A549 (cell line): ENCODE measurements around the gene LYPD3. TPM values are rescaled to one million over a fixed set of nuclear protein-coding genes. Genes with fewer than 3 reads are reported as not detected.

Experiments
- ATAC-seq, 2 experiments: fragments of 200-7000 bp in 1 of 2; fragments of >200 bp in 1 of 2; cut with Nextera tagmentation in 1 of 2; cut with Tn5 transposase in 1 of 2; 3 replicates each; pipeline versions ENCODE4 v1.8.0 to v1.9.1; 2018 to 2020; ENCODE audit warnings: mild to moderate bottlenecking in 1 of 2, moderate library complexity in 1 of 2
- CTCF ChIA-PET: fragments of 300-600 bp; sonication (Branson Sonifier 250); formaldehyde crosslinking; extraction: SDS; loops from one replicate; lab custom pipeline; 2021; ENCODE audit warnings: antibody characterized with exemption, inconsistent platforms; lab: Yijun Ruan, JAX
- POLR2A ChIA-PET: fragments of 350-600 bp; formaldehyde crosslinking; extraction: SDS; loops from one replicate; lab custom pipeline; 2021; ENCODE audit warnings: antibody characterized with exemption, inconsistent platforms; lab: Yijun Ruan, JAX
- DNase-seq, 2 experiments: peaks; one replicate each; pipeline versions ENCODE4 v3.0.0 to v3.0.0-alpha.2; 2011 to 2016; ENCODE audit warnings: low read depth in 1 of 2, low spot score in 1 of 2
- FAIRE-seq: peaks from 2 replicates; lab custom pipeline; 2011; peaks lifted over from hg19 to GRCh38; lab: Jason Lieb, UNC
- H3K27ac ChIP-seq, 2 experiments: fragments of >200 bp; sonication (Bioruptor Twin); formaldehyde crosslinking; 3 replicates each; pipeline ENCODE4 v1.5.1; 2016 to 2017
- H3K4me1 ChIP-seq: fragments of >200 bp; sonication (Bioruptor Twin); formaldehyde crosslinking; 3 replicates; pipeline ENCODE4 v1.6.1; 2016
- H3K4me2 ChIP-seq: fragments of >200 bp; sonication (Bioruptor Twin); formaldehyde crosslinking; 3 replicates; pipeline ENCODE4 v1.6.1; 2016
- H3K4me3 ChIP-seq: fragments of >200 bp; sonication (Bioruptor Twin); formaldehyde crosslinking; 3 replicates; pipeline ENCODE4 v1.5.1; 2016
- H3K9me3 ChIP-seq: fragments of >200 bp; sonication (Bioruptor Twin); formaldehyde crosslinking; 3 replicates; pipeline ENCODE4 v1.6.1; 2016
- CHD2 ChIP-seq: fragments of 150-350 bp; IDR thresholded peaks from 2 replicates; pipeline ENCODE4 v1.6.1; 2014; ENCODE audit warnings: low read length; ENCODE audit not compliant: partially characterized antibody
- ESRRA ChIP-seq: fragments of 150-350 bp; IDR thresholded peaks from 2 replicates; pipeline ENCODE4 v1.6.1; 2014; ENCODE audit warnings: mild to moderate bottlenecking, low read length, borderline replicate concordance
- HEYL ChIP-seq: fragments of 250-450 bp; sonication (Bioruptor Pico); IDR thresholded peaks from 2 replicates; pipeline ENCODE4 v1.8.0; 2021; ENCODE audit warnings: mild to moderate bottlenecking, moderate library complexity
- JUNB ChIP-seq: fragments of >200 bp; sonication (Bioruptor Twin); formaldehyde crosslinking; IDR thresholded peaks from 2 replicates; pipeline ENCODE4 v1.6.1; 2016
- KDM1A ChIP-seq: fragments of 200-600 bp; sonication (generic); IDR thresholded peaks from 2 replicates; pipeline ENCODE4 v1.6.1; 2016; ENCODE audit warnings: low read depth, mild to moderate bottlenecking
- KDM5A ChIP-seq: fragments of 200-600 bp; sonication (generic); IDR thresholded peaks from 2 replicates; pipeline ENCODE4 v1.6.1; 2016; ENCODE audit warnings: antibody characterized with exemption, mild to moderate bottlenecking
- MAZ ChIP-seq: fragments of 150-350 bp; IDR thresholded peaks from 2 replicates; pipeline ENCODE4 v1.6.1; 2014; ENCODE audit warnings: antibody characterized with exemption, low read depth, low read length, borderline replicate concordance
- NPAS2 ChIP-seq: fragments of 250-450 bp; sonication (Bioruptor Pico); IDR thresholded peaks from 2 replicates; pipeline ENCODE4 v1.8.0; 2022; ENCODE audit warnings: mild to moderate bottlenecking, moderate library complexity, borderline replicate concordance
- NR3C1 ChIP-seq: fragments of >200 bp; sonication (Bioruptor Twin); formaldehyde crosslinking; IDR thresholded peaks from 3 replicates; pipeline ENCODE4 v1.6.1; 2017
- PHF8 ChIP-seq: fragments of 200-600 bp; sonication (generic); IDR thresholded peaks from 2 replicates; pipeline ENCODE4 v1.6.1; 2016; ENCODE audit warnings: low read depth, mild to moderate bottlenecking, antibody characterized with exemption, moderate library complexity, borderline replicate concordance
- POLR2A ChIP-seq: IDR thresholded peaks from 2 replicates; pipeline ENCODE4 v1.6.1; 2012; ENCODE audit warnings: mild to moderate bottlenecking, low read length
- RFX5 ChIP-seq: fragments of 450-650 bp; IDR thresholded peaks from 2 replicates; pipeline ENCODE4 v1.7.1; 2014; ENCODE audit warnings: antibody characterized with exemption, mild to moderate bottlenecking, moderate library complexity
- SMC3 ChIP-seq: fragments of >200 bp; sonication (Bioruptor Twin); formaldehyde crosslinking; IDR thresholded peaks from 3 replicates; pipeline ENCODE4 v1.6.1; 2018; ENCODE audit warnings: inconsistent platforms
- TFCP2L1 ChIP-seq: fragments of 250-450 bp; sonication (Bioruptor Pico); IDR thresholded peaks from 2 replicates; pipeline ENCODE4 v1.5.0; 2021; ENCODE audit warnings: mild to moderate bottlenecking
- ZC3H11A ChIP-seq: fragments of 450-650 bp; IDR thresholded peaks from 2 replicates; pipeline ENCODE4 v1.6.1; 2014; ENCODE audit warnings: antibody characterized with exemption, mild to moderate bottlenecking
- ZNF302 ChIP-seq: fragments of 250-450 bp; sonication (Bioruptor Pico); IDR thresholded peaks from 2 replicates; pipeline ENCODE4 v1.9.0; 2021; ENCODE audit warnings: inconsistent platforms, mild to moderate bottlenecking, moderate library complexity
- WGBS: methylation state at CpG from one replicate; pipeline ENCODE4 v1.1.6; 2017; ENCODE audit errors: missing lambda C conversion rate; 5-methylcytosine and 5-hydroxymethylcytosine counted together
- polyA plus RNA-seq, 4 experiments: library from polyadenylated mRNA; depleted of rRNA in 3 of 4; stranded (reverse); fragments of >200 nt; fragmentation: RNase III in 1 of 4; extraction: RNeasy Plus Mini Kit Qiagen cat#74134 plus additional on column Dnase treatment in 1 of 4; gene quantifications; 2 replicates in 3 of 4; 3 replicates in 1 of 4; pipeline ENCODE4 v1.2.3, GENCODE V29; 2011 to 2017
- TF ChIP-seq, protein P1 (sequence below): IDR thresholded peaks from 2 replicates; pipeline ENCODE4 v1.6.1; 2012
- TF ChIP-seq, protein P2 (sequence below): fragments of 150-350 bp; IDR thresholded peaks from 2 replicates; pipeline ENCODE4 v1.6.1; 2014; ENCODE audit warnings: low read depth, mild to moderate bottlenecking, low read length
- TF ChIP-seq, protein P3 (sequence below): IDR thresholded peaks from 2 replicates; pipeline ENCODE4 v1.6.1; 2012; ENCODE audit warnings: low read depth, borderline replicate concordance
- TF ChIP-seq, protein P4 (sequence below): fragments of >200 bp; sonication (Bioruptor Twin); formaldehyde crosslinking; IDR thresholded peaks from 2 replicates; pipeline ENCODE4 v1.6.1; 2016

Gene LYPD3
- polyA plus RNA-seq, 2 of the 4 experiments (the other 2 are of a cell fraction), result 0.27 to 0.43 TPM

DNA sequence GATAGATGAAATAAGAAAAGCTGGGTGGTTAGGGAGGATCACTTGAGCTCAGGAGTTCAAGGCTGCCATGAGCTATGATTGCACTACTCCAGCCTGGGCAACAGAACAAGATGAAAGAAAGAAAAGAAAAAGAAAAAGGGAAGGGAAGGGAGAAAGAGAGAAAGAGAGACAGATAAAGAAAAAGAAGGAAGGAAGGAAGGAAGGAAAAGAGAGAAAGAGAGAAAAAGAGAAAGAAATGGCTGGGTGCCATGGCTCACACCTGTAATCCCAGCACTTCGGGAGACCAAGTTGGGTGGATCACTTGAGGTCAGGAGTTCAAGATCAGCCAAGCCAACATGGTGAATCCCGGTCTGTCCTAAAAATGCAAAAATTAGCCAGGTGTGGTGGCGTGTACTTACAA lies 29.6 kb downstream of the LYPD3 start:
- 68% methylated on average over 3 of the region's 3 CpGs for WGBS
- ChIA-PET POLR2A (no interaction called here), CTCF (interaction anchor here (2.3 to 15.9 kb wide), 3 partner anchors 12 to 85 kb away, joined by 7 to 462 read pairs (median 105); no protein-coding TSS in a partner anchor)
- Histone ChIP-seq H3K27ac (no peak overlapping the region), H3K9me3 (peaks cover 6% of the 10 kb centered on the region; the same call in 2 of the 3 replicates), H3K4me1 (peaks cover 21% of the 10 kb centered on the region), H3K4me3 (no peak overlapping the region), H3K4me2 (no peak overlapping the region)
- DNase-seq, result no peak
- no peak for TF ChIP-seq TFCP2L1 (CRISPR knock-in tag)
- ATAC-seq, result no peak
- FAIRE-seq, result no peak

DNA sequence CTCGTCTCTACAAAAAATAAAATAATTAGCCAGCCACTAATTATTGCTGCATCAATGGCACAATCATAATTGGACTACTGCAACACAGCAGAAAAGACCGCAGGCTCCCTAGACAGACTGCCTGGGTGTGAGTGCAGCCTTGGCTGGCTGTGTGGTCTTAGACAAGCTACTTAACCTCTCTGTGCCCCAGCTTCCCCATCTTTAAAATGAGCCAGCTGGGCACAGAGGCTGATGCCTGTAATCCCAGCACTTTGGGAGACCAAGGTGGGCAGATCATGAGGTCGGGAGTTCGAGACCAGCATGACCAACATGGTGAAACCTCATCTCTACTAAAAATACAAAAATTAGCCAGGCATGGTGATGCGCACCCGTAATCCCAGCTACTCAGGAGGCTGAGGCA lies 31.7 kb downstream of the LYPD3 start:
- Histone ChIP-seq H3K4me1 (peaks cover 10% of the 10 kb centered on the region), H3K9me3 (no peaks in the 10 kb centered on the region), H3K4me3 (no peak overlapping the region), H3K4me2 (no peak overlapping the region), H3K27ac (no peak overlapping the region)
- ChIA-PET POLR2A (interaction anchor here (0.7 kb wide), 2 partner anchors 9 to 435 kb away, joined by 7 to 10 read pairs; no protein-coding TSS in a partner anchor), CTCF (interaction anchor here (1.1 to 9.9 kb wide), 9 partner anchors 9 to 94 kb away, joined by 3 to 105 read pairs (median 11); no protein-coding TSS in a partner anchor)
- DNase-seq (no peak), FAIRE-seq (no peak), ATAC-seq (no peak)
- TF ChIP-seq RFX5 (no peak), POLR2A (no peak), HEYL (no peak), NPAS2 (CRISPR knock-in tag) (no peak)
- TF ChIP-seq, protein P1, sequence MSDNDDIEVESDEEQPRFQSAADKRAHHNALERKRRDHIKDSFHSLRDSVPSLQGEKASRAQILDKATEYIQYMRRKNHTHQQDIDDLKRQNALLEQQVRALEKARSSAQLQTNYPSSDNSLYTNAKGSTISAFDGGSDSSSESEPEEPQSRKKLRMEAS, result no peak
- 77% methylated on average over 6 of the region's 6 CpGs for WGBS

DNA sequence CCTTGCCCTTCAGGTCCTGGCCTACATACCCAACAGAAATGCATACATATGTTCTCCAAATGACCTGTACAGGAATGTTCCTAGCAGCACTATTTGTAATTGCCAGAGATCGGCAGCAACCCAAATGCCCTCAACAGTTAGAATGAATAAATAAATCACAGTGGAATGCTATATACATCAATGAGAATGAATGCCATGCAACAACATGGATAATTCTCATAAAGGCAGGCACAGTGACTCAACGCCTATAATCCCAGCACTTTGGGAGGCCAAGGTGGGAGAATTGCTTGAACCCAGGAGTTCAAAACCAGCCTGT lies 32.1 kb downstream of the LYPD3 start:
- POLR2A ChIA-PET, result interaction anchor here (0.7 kb wide), 2 partner anchors 9 to 434 kb away, joined by 7 to 10 read pairs; no protein-coding TSS in a partner anchor
- Histone ChIP-seq H3K27ac (no peak overlapping the region), H3K4me3 (no peak overlapping the region), H3K9me3 (no peaks in the 10 kb centered on the region), H3K4me2 (no peak overlapping the region), H3K4me1 (peaks cover 7% of the 10 kb centered on the region)
- no peak for DNase-seq
- TF ChIP-seq, protein P2, sequence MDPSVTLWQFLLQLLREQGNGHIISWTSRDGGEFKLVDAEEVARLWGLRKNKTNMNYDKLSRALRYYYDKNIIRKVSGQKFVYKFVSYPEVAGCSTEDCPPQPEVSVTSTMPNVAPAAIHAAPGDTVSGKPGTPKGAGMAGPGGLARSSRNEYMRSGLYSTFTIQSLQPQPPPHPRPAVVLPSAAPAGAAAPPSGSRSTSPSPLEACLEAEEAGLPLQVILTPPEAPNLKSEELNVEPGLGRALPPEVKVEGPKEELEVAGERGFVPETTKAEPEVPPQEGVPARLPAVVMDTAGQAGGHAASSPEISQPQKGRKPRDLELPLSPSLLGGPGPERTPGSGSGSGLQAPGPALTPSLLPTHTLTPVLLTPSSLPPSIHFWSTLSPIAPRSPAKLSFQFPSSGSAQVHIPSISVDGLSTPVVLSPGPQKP, result no peak
- TF ChIP-seq KDM1A (no peak), SMC3 (no peak), PHF8 (no peak), KDM5A (no peak), CHD2 (no peak), ZNF302 (CRISPR knock-in tag) (no peak), NR3C1 (no peak), ZC3H11A (no peak), JUNB (no peak)
- TF ChIP-seq, protein P3, sequence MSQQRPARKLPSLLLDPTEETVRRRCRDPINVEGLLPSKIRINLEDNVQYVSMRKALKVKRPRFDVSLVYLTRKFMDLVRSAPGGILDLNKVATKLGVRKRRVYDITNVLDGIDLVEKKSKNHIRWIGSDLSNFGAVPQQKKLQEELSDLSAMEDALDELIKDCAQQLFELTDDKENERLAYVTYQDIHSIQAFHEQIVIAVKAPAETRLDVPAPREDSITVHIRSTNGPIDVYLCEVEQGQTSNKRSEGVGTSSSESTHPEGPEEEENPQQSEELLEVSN, result no peak
- 77% methylated on average over 2 of the region's 2 CpGs for WGBS
- CTCF ChIA-PET, result interaction anchor here (1.0 to 9.9 kb wide), 11 partner anchors 8 to 95 kb away, joined by 3 to 105 read pairs (median 10); no protein-coding TSS in a partner anchor
- no peak for ATAC-seq
- no peak for FAIRE-seq

DNA sequence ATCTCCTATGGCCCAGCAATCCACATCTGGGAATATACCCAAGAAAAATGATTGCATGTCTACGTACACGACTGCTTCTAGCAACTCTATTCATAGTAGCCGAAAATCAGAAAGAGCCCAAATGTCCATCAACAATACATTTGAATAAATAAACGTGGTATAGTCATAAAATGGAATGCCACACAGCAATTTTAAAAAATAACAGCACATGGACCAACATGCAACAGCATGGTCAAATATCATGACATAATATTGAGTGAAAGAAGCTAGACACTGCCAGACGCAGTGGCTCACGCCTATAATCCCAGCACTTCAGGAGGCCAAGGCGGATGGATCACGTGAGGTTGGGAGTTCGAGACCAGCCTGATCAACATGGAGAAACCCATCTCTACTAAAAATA lies 34.4 kb downstream of the LYPD3 start:
- Histone ChIP-seq H3K27ac (no peak overlapping the region), H3K9me3 (no peaks in the 10 kb centered on the region), H3K4me3 (no peak overlapping the region), H3K4me1 (no peaks in the 10 kb centered on the region), H3K4me2 (no peak overlapping the region)
- ChIA-PET POLR2A (no interaction called here), CTCF (interaction anchor here (5.0 to 9.9 kb wide), 2 partner anchors 17 to 89 kb away, joined by 72 to 105 read pairs; no protein-coding TSS in a partner anchor)
- FAIRE-seq (no peak), ATAC-seq (no peak), DNase-seq (no peak)
- 80% methylated on average over 9 of the region's 9 CpGs for WGBS
- TF ChIP-seq MAZ, result no peak
- TF ChIP-seq, protein P4, sequence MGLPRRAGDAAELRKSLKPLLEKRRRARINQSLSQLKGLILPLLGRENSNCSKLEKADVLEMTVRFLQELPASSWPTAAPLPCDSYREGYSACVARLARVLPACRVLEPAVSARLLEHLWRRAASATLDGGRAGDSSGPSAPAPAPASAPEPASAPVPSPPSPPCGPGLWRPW, result no peak
- TF ChIP-seq KDM5A, result no peak
- TF ChIP-seq ESRRA, result no peak
